Stimulated activated CD4-positive, alpha-beta T cell treated with anti-CD3 and anti-CD28 coated beads, Interleukin-1b, Interleukin-23, amount 100 ng/mL, for 48 hours (primary cell): ENCODE measurements around the gene SLC66A1.

Experiments used
- DNase-seq: peaks from one replicate; pipeline ENCODE4 v3.0.0-alpha.2; 2020

Gene SLC66A1

DNA sequence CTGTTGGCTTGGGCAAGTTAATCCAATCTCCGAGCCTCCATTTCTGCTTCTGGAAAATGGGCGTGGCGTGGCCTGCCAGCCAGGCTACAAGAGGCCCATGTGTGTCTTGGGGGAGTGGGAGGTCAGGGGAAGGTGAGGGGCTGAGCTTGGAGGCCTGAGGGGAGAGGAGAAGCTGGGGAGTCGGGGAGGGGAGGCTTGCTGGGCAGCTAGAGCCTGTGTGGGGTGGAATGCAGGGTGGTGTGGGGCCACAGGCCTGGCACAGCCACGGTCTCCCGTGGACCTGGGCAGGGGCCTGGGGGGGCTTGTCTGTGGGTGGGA lies 14.6 kb downstream of the SLC66A1 start:
- DNase-seq: no peak

DNA sequence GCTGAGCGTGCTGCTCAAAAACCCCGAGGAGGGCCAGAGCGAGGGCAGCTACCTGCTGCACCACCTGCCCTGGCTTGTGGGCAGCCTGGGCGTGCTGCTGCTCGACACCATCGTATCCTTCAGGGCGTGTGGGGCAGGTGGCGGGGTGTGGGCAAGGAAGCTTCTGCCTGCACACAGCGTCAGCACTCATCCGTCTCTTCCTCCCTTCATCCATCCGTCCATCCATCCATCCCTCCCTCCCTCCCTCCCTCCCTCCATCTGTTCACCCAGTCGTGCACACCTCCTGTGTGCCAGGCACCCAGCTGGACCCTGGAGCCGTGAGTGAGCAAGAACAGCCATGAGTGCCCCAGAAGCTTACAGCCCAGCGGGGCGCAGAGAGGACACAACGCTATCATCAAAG lies 15.2 kb downstream of the SLC66A1 start:
- no peak for DNase-seq

DNA sequence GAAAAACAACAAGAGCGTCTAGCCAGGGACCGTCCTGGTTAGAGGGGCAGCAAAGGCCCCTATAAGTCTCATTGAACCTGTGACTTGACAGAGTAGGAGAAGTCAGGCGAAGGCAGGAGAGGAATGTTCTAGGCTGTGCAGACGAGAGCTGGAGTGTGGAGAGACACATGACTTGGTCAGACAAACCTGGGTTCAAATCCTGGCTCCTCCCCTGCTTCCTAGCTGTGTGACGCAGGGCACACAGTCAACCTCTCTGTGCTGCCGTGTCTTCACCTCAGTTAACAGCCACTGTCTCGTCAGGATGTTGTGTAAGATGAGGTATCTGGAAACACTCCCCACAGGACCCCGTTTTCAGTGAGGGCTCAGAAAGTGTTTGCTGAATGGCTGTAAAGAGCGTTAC lies 15.6 kb downstream of the SLC66A1 start:
- DNase-seq: no peak

DNA sequence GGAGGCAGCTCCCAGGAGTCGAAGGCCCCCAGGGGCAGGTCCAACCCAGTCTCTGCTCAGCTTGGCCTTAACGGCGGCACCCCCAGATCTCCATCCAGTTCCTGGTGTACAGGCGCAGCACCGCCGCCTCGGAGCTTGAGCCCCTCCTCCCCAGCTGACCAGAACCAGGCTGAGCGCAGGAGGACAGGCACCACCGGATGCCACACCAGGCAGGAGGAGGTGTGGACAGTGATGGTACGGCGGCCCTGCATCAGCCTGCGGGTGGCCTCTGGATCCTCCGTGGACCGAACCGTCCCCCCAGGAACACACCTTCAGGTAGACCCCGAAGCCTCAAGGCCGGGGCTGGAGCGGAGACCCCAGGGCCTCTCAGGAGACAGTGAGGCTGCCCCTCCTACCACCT lies 16.4 kb downstream of the SLC66A1 start:
- no peak for DNase-seq

DNA sequence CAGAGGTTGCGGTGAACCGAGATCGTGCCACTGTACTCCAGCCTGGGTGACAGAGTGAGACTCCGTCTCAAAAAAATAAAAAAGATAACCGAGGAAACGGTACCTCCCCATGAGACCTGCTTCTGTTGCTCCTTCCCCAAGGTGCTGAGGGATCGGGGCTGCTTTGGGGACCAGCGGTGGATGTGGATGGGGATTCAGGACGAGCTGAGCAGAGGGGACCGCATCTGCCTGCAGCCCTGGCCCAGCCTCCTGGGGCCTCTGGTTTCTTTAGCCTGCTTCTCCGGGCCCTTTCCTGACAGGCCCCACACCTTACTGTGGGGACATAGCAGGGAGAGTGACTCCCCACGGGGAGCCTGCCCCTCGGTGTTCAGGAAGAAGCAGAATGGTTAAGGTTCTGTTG lies 17.1 kb downstream of the SLC66A1 start:
- DNase-seq: no peak

DNA sequence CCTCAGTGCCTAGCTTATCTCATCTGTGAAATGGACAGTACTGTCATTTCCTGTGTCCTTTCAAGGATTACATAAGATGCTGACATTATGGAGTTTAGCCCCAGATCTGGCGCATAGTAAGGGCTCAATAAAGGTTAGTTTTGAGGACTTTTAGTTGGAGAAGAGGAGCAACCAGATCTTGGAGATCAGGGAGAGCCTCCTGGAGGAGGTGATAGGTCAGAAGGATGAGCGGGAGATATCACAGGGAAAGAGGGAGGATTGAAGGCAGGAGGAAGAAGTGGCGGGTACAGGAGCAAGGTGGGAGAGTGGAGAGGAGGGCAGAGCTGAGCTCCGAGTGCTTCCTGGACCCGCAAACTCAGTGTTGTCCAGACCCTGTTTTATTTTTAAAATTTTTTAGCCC lies 17.5 kb downstream of the SLC66A1 start:
- DNase-seq: no peak

DNA sequence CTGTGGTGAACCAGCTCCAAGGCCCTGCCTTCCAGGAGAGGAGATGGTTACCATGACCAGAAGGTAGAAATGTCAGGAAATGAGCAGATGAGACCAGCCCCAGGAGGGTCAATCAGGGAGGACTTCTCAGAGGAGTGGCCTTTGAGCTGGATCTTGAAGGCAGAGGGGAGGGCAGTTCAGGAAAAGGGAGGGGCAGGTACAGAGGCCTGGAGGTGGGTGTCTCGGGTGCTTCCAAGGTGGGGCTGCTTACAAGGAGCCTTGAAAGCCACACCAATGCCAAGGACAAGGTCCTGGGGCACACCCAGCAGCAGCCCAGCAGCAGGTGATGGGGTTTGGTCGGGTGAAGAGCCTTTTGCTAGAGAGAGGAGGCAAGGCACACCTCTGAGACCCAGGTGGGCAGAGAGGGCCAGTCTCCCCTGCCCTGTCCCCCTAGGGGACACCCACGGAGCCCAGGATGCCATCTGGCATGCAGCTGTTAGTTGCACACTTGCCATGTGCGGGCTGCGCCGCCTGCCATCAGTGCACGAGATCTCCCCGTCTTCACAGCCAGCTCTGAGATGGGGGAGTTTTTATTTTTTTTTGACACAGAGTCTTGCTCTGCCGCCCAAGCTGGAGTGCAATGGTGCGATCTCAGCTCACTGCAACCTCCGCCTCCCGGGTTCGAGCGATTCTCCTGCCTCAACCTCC lies 18.5 kb downstream of the SLC66A1 start:
- no peak for DNase-seq

DNA sequence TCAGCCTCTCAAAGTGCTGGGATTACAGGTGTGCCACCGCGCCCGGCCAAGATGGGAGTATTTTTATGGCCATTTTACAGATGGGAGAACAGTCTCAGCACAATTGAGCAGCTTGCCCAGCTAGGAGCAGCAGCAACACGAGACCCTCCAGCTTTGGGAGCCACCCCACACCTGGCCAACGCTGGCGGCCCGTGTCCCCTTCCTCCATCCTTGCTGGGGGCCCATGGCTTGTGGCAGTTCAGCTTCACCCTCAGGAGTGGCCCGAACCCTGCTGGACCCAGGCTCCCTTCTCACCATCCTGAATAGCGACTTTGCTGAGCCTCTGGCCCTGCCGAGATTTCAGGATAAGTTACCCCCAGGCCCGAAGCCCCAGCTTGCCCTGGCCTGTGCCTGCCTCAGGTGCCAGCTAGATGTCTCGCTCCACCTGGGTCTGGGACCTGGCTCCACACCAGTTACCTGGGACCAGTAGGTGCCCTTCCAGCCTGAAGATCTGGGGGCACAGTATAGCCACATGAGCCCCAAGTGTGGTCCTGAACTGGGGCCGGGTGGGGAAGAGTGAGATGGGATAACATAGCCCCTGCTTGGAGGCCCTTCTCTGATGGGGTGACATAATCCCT lies 19.2 kb downstream of the SLC66A1 start:
- no peak for DNase-seq

DNA sequence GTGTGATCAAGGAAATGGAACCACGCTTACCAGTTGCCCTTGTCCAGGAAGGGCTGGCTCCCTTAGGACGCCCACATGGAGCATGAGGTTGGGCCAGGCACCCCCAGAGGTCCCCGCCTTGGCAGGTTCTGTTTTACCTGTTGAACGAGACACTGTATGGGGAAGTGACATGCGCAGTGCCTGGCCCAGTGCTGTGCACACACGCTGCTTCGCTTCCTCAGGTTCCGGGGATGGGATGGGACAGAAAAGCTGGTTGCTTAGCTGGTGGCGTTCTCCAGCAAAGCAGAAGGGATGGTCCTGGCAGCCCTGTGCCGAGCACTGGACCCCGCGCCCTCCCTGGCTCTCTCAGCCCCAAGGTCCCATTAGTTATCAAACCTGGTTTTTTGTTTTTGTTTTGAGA lies 20.7 kb downstream of the SLC66A1 start:
- DNase-seq: no peak

DNA sequence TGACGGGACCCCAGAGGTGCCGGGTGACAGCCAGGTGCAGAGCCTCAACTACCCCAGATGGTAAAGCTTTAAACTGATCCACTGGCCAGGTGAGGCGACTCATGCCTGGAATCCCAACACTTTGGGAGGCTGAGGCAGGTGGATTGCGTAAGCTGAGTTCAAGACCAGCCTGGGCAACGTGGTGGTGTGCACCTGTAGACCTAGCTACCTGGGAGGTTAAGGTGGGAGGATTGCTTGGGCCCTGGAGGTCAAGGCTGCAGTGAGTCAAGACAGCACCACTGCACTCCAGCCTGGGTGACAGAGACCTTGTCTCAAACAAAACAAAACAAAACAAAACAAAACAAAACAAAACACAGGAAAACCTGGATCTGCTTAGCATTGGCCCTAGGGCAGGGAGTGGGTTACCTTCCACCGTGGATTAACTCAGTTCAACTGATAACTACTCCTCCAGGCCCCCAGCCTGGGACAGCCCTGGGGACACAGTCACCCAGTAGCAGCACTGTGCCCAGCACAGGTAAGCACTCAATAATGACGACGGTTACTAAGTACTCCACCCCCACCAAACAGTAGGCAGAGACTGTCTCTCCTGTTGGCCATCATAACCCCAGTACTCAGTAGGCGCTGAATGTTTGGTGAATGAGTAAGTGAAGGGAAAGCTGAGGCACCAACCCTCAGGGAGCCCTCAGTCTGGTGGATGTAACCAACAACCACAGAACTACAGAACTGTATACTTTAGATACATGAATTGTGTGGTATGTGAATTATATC lies 21.6 kb downstream of the SLC66A1 start:
- DNase-seq: no peak

DNA sequence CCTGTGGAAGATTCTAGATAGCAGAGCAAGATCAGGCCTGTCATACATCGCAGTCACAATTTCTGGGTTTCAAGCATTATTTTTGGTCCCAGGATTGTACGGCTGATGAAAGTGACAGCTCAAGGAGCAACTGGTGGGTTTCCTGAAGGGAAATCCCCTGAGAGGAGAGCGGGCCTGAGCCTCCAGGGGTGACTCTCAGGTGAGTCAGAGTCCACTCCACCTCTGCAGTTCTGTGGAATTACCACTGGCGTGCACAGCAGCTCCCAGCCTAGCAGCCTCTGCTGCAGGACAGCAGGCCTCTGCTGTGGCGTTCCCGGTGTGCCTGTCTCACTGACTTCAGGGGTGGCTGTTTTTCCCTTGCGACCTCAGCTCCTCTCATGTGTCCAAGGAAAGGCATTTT lies 24.4 kb downstream of the SLC66A1 start:
- peak; percentile 80 for DNase-seq

DNA sequence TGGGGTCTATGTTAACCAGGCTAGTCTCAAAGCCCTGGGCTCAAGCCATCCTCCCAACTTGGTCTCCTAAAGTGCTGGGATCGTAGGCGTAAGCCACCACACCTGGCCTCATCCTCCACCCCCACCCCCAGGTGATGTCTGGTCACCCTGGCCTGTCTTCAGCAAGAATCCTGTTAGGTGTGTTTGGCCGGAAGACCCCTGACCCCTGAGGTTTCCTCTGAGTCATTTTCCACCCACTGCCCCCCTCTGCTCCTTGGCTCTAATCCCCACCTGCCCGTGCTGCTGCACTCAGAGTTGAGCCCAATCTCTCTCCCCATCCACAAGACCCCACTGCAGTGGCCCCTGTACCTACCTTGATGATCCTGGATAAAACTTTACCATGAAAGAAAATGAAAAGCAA lies 25.2 kb downstream of the SLC66A1 start:
- no peak for DNase-seq

DNA sequence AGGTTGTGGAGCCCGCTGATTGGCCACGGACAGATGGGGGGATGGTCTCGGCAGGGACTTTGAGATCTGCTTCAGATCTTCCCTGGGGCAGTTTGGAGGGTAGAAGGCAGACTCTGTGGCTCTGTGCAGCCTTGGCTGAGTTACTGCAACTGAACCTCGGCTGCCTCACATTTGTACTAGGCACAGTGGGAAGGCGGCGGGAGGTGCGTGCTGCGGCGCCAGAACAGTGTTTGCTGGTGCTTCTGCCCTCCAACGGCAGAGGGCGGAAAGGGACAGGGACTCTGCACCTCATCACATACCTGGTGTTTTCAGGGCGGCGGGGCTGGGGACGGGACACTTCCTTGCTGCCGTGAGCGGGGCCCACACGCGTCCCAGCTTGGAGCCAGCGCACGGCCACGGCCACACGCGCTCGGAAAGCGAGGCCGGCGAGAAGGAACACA lies 26.2 kb downstream of the SLC66A1 start:
- DNase-seq: no peak

DNA sequence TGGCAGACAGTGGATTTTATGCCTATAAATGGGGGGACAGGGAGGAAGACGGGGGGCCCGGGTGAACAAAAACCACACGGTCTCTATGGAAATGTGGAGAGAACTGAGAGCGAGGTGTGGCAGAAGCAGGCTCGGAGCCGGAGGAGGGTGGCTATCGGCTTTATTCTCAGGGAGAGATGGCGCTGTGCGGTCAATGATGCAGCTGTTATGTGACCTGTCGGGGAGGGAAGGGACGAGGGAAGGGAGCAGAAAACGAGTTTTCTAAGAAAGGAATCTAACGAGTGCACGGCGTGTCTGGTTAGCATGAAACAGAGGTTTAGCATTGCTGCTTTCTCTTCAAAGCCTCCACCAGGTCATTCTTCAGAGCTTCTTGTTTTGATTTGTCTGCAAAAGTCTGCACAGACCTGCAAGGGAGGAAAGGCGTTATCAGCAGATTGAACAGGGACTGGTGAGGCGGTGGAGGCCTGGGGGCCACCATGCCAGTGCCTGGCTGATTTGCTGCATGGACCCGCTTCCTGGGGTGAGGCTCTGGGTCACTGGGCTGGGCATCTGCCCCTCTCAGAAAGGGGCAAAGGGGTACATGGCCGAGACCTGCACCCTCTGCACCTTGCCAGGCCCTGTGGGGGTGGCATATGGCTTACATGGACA lies 27.2 kb downstream of the SLC66A1 start:
- DNase-seq: no peak

DNA sequence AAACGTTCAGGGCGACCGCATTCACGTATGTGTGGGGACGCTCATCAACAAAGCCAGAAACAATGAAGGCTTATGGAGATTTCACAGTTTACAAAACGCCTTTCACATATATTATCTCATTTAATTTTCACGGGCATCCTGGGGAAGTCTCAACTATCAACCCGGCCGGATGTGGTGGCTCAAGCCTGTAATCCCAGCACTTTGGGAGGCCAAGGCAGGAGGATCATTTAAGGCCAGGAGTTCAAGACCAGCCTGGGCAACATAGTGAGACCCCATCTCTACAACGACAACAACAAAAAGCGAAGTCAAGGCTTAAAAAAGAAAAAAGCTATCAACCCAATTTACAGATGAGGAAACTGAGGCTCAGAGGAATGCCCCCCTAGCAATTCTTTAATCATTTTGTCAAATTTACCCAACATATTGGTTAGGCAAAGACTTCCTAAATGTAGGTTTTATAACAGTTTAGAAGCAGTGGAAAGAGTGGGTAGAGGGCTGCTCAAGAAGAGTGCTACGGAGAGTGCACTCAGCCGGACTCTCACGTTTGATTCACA lies 28.3 kb downstream of the SLC66A1 start:
- DNase-seq: no peak

DNA sequence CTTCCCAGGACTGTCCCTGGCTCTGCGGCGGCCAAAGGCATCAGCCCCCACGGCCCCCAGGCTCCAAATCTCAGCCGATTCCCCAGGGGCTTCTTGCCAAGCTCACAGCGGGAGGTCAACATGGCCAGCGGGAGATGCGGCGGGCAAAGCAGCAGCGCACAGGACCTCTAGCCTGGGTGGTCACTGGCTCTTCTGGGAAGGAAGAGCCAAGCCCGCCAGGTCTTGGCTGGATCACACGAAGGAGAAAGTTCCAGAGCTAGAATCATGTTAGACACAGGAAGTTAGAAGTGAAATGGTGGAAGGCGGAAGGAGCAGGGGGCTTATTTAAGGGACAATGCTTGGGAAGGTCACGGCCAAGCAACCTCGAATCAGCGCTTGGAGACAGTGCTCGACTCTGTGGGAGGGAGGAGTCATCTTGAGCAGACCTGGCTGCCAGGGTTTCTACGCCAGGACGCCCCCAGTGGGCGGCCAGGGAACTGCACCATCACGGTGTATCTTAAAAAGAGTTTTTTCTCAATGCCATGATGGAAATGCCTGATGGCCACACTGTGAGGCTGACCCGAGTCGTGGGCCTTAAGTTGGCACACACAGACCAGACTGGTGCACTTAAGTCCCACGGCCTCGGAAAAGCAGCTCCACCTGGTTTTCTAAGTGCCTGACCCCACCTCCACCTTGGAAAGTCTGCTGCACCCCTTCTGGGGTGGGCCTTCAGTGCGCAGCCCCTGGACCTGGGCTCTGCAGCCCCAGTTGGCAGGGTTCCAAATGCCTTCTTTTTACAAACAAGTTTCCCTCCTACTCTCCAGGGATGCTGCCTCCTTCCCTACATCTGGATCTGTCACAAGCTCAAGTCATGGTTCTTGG lies 29.3 kb downstream of the SLC66A1 start:
- peak; percentile 77 for DNase-seq

DNA sequence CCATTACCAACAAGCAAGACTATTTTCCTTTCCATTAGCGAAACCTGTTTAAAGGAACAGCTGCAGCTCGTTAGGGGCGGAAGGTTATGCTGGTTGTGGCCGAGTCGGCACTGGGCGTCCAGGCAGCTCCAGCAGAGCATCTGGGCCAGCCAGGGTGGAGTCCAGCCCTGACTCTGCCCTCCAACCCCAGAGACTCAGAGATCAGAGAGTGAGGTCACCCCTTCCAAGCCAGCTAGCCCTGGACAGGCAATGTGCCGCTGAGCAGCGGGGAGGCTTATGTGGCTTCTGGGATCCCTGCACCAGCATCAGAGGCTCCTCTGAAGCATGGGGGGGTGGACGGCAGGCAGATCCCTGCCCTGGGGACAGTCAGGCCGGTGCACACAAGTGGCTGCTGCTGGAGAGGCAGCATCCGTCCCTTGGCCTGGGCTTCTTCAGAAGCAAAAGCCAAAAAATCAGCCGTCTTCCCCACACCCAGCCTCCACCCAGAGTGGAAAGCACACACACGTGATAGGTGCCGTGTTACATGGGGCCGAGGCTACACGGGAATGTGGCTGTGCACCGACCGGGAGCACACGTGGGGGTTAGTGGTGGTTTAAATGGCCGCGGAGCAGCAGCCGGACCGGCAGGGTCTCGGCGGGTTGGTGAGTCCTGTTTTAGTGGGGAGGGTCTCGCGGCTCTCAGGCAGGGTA lies 30.1 kb downstream of the SLC66A1 start:
- no peak for DNase-seq

DNA sequence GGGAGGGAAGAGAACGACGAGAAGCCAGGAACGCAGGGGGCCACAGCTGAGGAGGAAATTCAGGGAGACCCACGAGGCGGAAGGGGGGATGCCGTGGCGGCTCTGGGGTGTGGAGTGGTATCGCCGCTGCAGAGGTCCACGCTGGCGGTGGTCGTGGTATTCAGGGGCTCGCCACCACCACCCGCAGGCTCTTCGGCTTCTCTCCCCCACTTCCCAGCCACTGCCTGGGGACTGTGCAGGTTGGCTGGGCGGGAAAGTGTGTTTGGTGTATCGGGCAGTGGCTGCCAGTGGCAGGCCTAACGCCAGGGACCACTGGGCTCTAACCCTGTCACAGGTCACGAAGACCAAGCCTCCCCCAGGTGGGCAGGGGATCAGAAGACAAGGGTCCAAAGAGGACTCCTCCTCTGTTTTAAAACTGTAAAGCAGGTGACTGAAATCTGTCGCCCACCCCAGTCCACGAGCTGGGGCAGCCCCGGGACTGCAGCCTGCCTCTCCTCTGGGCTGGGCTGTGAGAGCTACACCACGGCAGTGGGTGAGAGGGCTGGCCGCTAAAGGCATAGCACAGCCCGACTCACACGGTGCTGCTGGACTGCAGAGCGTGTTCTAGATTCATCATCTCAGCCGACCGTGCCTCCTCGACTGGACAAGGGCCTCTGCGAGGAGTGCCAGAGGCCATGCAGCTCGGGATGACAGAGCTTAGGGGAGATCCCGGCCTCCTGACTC lies 30.9 kb downstream of the SLC66A1 start:
- no peak for DNase-seq

DNA sequence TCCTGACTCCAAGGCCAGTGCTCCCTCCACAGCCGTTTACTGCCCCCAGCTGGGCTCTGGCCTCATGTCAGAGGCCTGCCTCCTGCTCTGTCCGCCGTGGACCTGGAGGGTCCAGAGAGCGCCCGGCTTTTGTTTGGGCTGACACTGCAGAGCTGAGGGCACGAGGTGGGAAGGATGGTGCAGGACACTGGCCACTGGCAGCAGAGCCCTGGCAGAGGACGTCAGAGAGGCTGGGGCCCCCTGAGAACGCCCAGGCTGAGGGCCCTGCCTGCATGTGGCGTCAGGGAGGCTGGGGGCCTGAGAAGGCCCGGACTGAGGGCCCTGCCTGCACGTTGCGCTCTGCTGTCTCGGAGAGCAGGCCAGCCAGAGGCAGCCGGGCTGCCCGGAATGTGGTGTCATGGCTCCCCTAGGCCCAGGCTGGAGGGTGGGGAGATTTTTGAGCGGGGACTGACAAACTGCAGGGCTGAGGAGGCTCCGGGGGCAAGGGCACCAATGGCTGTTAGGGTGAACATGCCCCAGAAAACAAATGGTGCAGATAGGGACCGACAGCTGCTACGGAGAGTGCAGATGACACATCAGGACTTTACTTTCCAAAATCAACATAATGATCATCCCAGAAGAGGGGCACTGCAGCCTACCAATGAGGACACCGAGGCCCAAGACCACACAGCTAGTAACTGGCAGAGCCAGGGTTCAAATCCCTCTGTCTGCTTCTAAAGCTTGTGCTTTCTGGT lies 31.7 kb downstream of the SLC66A1 start:
- DNase-seq: no peak

DNA sequence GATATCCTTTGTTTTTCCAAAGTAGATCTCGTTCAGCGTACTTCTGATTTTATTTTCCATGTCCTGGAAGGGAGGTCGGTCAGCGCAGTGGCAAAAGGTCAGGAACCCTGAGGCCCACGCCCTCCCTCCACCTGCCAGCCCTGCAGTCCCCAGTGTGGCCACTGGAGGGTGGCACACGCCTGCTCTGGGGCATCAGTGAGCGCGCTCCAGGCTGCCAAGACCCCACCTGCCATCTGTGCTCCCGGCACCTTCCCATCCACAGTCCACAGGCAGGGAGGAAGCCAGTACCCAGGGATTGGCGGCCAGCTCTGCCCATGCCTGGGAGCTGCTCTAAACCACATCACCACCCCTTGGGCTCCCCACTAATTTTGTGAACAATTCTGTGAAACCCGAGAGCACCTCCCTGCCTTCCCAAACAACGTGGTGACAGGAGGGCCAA lies 32.3 kb downstream of the SLC66A1 start:
- peak; percentile 28 for DNase-seq
